GM12892 (cell line): ENCODE measurements around the gene HDAC1.

ENCODE experiments used
- POLR2A ChIP-seq: IDR thresholded peaks from 2 replicates; pipeline ENCODE4 v1.6.1; 2011; ENCODE audit warnings: low read depth, low read length, control low read depth
- POLR2AphosphoS5 ChIP-seq: IDR thresholded peaks from 2 replicates; pipeline ENCODE4 v1.6.1; 2011; ENCODE audit warnings: low read depth, low read length, control low read depth

DNA sequence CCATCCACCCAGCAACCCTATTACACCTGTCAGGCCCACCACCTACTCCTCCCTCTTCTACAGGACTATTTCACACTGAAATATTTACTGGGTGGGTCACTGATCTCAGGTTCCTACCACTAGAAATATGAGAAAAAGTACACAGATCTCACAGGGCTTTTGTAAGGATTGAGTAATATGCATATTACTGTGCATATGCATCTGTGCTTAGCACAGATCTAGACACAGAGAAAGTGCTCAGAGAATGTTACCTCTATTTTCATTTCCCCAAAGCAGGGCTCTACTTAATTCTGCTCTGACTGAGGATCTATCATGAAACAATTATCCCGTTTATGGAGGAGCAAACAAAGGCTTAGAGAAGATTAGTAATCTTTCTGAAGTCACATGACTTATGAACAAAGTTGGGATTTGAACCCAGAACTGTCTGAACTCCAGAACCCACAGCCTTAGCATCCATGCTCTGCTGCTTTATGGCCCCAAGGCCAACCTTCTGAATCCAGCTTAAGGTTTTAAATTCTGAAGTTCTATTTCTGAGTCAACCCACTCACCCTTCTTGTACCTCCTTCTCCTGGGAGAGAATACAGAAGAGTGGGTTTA lies 82.2 kb downstream of the HDAC1 start:
- TF ChIP-seq POLR2A (no peak), POLR2AphosphoS5 (no peak)
